ENCODE results near the gene OR10D3.
"Not testable (repeated sequence)": the region's sequence is repeated elsewhere in the genome, so short reads cannot be mapped to it uniquely, and the experiment has no call there.

Gene OR10D3

DNA sequence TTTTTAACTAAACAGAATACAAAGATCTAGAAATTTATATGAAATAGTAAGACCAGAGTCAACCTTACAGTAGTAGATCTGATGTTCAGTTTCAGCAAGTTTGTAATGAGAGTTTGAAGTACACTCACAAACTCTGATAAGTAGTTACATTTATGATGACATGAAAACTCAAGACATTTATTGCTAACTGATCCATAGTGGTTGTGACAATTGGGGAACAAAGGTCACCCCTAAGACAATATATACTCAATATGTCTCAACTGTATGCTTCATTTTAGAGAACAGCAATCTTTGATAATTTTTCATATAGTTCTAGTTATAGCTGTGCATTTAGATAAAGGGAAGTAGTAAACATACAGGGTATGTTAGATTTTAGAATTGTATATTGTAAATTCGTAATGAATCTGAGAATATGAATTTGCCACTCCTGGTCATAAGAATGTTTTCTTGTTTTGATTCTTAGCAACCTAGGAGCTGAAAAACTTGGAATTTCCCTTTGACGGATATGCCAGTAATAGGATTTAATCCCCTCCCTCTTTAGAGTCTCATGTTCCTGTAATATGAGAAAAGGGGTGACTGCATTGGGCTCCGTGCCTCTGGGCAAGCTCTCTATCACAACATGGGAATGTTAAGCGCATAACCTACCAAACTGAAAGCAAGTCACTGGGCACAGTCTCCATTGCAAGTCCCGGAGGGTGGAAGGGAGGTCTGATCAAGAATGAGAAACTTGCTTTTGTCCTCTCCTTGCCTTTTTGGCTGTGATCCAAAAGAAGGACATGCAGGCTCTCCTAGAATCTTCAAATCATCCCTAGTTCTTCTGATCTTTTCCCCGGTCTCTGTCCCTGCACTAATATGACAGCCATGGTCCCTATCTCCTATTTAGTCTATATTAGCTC is 11.4 kb downstream of the OR10D3 start:
- no peak for DNase-seq (ENCODE audit: extremely low read depth in 1 of 2, low read depth in 1 of 2)

DNA sequence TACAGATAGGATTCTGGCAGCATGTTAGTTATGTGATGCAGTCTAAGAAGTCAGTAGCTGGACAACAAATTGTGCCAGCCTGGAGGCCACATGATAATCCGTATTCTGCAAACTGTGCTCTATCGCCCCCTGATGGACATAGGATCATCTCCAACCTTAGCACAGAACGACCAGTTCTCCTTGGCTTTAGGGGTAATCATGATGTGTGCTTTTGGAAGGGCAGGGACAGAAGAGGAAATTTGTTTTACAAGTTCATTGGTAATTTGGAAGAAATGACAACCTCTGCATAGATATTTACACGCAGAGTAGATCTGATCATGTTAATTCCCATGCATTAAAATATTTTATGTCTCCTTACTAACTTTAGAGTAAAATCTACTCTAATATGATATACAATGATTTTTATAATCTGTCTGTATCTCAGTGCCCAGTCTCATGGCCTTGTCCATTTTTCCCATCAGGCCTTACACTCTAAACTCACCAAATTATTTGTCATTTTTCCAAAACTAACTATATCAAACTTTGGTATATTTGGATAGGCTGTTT is 12.1 kb downstream of the OR10D3 start:
- DNase-seq (ENCODE audit: extremely low read depth in 1 of 2, low read depth in 1 of 2), result no peak

DNA sequence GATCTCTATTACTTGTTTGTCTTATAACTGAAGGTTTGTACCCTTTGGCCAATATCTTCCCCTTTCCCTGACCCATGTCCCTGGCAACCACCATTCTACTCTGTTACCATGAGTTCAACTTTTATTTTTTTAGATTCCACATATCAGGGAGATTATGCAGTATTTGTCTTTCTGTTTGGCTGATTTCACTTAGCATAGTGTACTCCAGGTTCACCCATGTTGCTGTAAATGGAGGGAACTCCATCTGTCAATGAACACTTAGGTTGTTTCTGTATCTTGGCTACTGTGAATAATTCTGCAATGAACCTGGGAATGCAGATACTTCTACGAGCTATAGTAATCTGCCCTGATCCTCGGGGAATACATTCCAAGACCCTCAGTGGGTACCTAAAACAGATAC is 14.9 kb downstream of the OR10D3 start:
- no peak for DNase-seq (ENCODE audit: extremely low read depth in 1 of 2, low read depth in 1 of 2)

GRCh38 chr11:124198897-124199296 is 15.8 kb downstream of the OR10D3 start:
- no peak for DNase-seq (ENCODE audit: extremely low read depth in 1 of 2, low read depth in 1 of 2)

- DNase-seq (ENCODE audit: extremely low read depth in 1 of 2, low read depth in 1 of 2), result no peak
Observed at GRCh38 chr11:124199702-124200101, 16.6 kb downstream of the OR10D3 start.

- no peak for DNase-seq (ENCODE audit: extremely low read depth in 1 of 2, low read depth in 1 of 2)
Observed at GRCh38 chr11:124200671-124201070, 17.5 kb downstream of the OR10D3 start.

DNA sequence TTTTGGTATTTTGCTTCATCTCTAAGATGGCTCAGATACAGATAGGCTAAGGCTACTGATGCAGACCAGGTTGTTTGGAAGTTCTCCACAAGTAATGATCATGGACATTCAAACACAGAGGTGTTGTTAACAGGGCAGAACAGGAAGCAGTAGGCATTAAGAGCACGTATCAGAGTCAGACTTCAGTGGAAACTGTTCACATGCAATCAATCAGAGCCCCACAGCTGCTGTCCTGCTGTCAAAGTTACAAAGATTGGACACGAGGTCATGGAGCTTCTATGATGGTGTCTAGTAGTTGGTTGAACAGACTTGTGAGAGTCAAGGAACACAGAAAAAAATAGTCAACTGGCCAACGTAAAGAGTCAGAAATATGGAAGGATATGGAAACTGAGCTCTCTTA is 19.8 kb downstream of the OR10D3 start:
- DNase-seq (ENCODE audit: extremely low read depth in 1 of 2, low read depth in 1 of 2), result no peak

DNA sequence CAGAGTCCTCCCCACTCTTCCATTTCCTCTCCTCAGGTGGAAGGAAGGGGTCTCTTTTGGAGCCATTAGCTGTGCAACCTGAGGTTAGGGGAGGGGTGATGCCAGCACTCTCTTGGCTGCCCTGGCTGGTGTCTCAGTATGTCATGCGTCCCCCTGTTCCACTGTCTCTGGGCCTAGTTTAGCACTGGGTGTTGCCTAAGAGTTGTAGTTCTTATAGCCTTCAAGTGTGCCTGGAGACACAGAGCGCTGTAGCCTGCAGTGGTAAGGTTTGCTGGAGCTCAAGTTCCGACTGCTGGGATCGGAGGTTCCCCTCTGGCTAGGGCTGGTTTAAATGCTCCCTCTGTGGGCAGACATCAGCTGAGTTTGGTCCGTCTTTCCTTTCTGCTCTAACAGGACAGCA is 20.9 kb downstream of the OR10D3 start:
- no peak for DNase-seq (ENCODE audit: extremely low read depth in 1 of 2, low read depth in 1 of 2)

GRCh38 chr11:124207102-124207792 is 24.1 kb downstream of the OR10D3 start:
- no peak for DNase-seq (ENCODE audit: extremely low read depth in 1 of 2, low read depth in 1 of 2)

- no peak for DNase-seq (ENCODE audit: extremely low read depth in 1 of 2, low read depth in 1 of 2)
Observed at GRCh38 chr11:124209824-124210357, 26.7 kb downstream of the OR10D3 start.

GRCh38 chr11:124210421-124210820 is 27.3 kb downstream of the OR10D3 start:
- DNase-seq (ENCODE audit: extremely low read depth in 1 of 2, low read depth in 1 of 2), result no peak

- DNase-seq (ENCODE audit: extremely low read depth in 1 of 2, low read depth in 1 of 2), result no peak
Observed at GRCh38 chr11:124211321-124211720, 28.2 kb downstream of the OR10D3 start.

- DNase-seq (ENCODE audit: extremely low read depth in 1 of 2, low read depth in 1 of 2), result no peak
Observed at GRCh38 chr11:124214027-124214426, 30.9 kb downstream of the OR10D3 start.

- DNase-seq (ENCODE audit: extremely low read depth in 1 of 2, low read depth in 1 of 2), result no peak
Observed at GRCh38 chr11:124219126-124219525, 36.0 kb downstream of the OR10D3 start.

GRCh38 chr11:124222407-124222806 is 39.3 kb downstream of the OR10D3 start:
- DNase-seq (ENCODE audit: extremely low read depth in 1 of 2, low read depth in 1 of 2), result no peak

DNA sequence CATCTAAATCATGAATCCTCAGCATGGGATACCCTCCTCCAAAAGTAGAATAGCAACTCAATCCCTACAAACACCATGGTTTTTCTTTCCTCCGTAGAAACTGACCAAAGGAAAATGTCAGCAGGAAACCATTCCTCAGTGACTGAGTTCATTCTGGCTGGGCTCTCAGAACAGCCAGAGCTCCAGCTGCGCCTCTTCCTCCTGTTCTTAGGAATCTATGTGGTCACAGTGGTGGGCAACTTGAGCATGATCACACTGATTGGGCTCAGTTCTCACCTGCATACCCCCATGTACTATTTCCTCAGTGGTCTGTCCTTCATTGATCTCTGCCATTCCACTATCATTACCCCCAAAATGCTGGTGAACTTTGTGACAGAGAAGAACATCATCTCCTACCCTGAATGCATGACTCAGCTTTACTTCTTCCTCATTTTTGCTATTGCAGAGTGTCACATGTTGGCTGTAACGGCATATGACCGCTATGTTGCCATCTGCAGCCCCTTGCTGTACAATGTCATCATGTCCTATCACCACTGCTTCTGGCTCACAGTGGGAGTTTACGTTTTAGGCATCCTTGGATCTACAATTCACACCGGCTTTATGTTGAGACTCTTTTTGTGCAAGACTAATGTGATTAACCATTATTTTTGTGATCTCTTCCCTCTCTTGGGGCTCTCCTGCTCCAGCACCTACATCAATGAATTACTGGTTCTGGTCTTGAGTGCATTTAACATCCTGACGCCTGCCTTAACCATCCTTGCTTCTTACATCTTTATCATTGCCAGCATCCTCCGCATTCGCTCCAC is 41.7 kb downstream of the OR10D3 start:
- not testable (repeated sequence) for DNase-seq (ENCODE audit: extremely low read depth in 1 of 2, low read depth in 1 of 2)

GRCh38 chr11:124225471-124225870 is 42.3 kb downstream of the OR10D3 start:
- no peak for DNase-seq (ENCODE audit: extremely low read depth in 1 of 2, low read depth in 1 of 2)

DNA sequence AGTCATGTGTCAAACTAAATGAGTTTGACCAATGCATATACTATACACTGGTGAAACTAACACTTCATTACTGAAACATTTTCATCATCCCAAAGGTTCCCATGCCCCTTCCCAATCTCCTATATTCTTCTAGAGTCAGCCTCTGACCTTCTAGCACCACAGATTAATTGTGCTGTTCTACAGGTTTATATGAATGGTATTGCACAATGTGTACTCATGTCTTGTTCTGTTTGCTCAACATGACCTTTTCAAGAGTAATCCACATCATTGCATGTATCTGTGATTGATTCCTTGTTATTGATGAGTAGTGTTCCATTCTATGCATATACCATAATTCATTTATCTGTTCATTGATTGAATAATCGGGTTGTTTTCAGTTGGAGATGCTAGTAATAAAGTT is 50.2 kb downstream of the OR10D3 start:
- DNase-seq (ENCODE audit: extremely low read depth in 1 of 2, low read depth in 1 of 2), result no peak

All from activated CD8-positive, alpha-beta memory T cell treated with anti-CD3 and anti-CD28 coated beads for 1 hour (primary cell).